IMR-90 (cell line): ENCODE measurements around the gene MTRFR. TPM values are rescaled to one million over a fixed set of nuclear protein-coding genes. Genes with fewer than 3 reads are reported as not detected.

Source experiments
- ATAC-seq: fragments of 200-7000 bp; cut with Tn5 transposase; 2 replicates; pipeline ENCODE4 v1.9.1; 2020; ENCODE audit warnings: low read depth, mild to moderate bottlenecking, moderate library complexity
- BruUV-seq: library from RNA; stranded (reverse); fragments of 400-500 nt; replicated peaks from 2 replicates; lab custom pipeline; 2021; lab: Mats Ljungman, UMichigan
- CTCF ChIA-PET: fragments of 300-600 bp; formaldehyde crosslinking; extraction: SDS; loops from one replicate; lab custom pipeline; 2021; ENCODE audit warnings: antibody characterized with exemption; lab: Yijun Ruan, JAX
- POLR2A ChIA-PET: fragments of 300-600 bp; sonication (Branson Sonifier 250); formaldehyde crosslinking; loops from one replicate; lab custom pipeline; 2022; ENCODE audit warnings: antibody characterized with exemption; ENCODE audit not compliant: unreplicated experiment; lab: Charles Lee
- DNase-seq: peaks from one replicate; pipeline ENCODE4 v3.0.0; 2013
- H2AFZ ChIP-seq: replicated peaks from 2 replicates; pipeline ENCODE3; 2013; ENCODE audit warnings: low read length, mild to moderate bottlenecking; ENCODE audit not compliant: poor library complexity
- H2AK5ac ChIP-seq: 2 replicates; pipeline ENCODE4 v1.6.1; 2013; ENCODE audit warnings: low read depth, low read length, inconsistent platforms
- H2AK9ac ChIP-seq: replicated peaks from 2 replicates; pipeline ENCODE3; 2013; ENCODE audit warnings: mild to moderate bottlenecking, low read depth, low read length, moderate library complexity; ENCODE audit not compliant: poor library complexity
- H2BK120ac ChIP-seq: 2 replicates; pipeline ENCODE4 v1.6.1; 2013; ENCODE audit warnings: low read depth, low read length, inconsistent platforms
- H2BK15ac ChIP-seq: 3 replicates; pipeline ENCODE4 v1.6.1; 2013; ENCODE audit warnings: low read depth, low read length, inconsistent platforms
- H2BK20ac ChIP-seq: 2 replicates; pipeline ENCODE4 v1.6.1; 2013; ENCODE audit warnings: low read depth, mild to moderate bottlenecking, inconsistent platforms, low read length, moderate library complexity
- H2BK5ac ChIP-seq: 2 replicates; pipeline ENCODE4 v1.6.1; 2013; ENCODE audit warnings: mild to moderate bottlenecking, low read depth, low read length, inconsistent platforms; ENCODE audit not compliant: poor library complexity, severe bottlenecking
- H3K14ac ChIP-seq: replicated peaks from 2 replicates; pipeline ENCODE4 v1.6.1; 2013; ENCODE audit warnings: low read depth, low read length, inconsistent platforms
- H3K18ac ChIP-seq: 2 replicates; pipeline ENCODE4 v1.6.1; 2013; ENCODE audit warnings: low read depth, low read length, control low read depth
- H3K23ac ChIP-seq: 2 replicates; pipeline ENCODE4 v1.6.1; 2013; ENCODE audit warnings: low read depth, low read length, inconsistent platforms
- H3K27ac ChIP-seq: 2 replicates; pipeline ENCODE4 v1.5.1; 2013; ENCODE audit warnings: mild to moderate bottlenecking, control low read depth, low read length; ENCODE audit not compliant: insufficient read depth
- H3K27me3 ChIP-seq: 2 replicates; pipeline ENCODE4 v1.6.1; 2013; ENCODE audit warnings: low read length; ENCODE audit not compliant: control insufficient read depth, insufficient read depth
- H3K36me3 ChIP-seq: 2 replicates; pipeline ENCODE4 v1.6.1; 2013; ENCODE audit warnings: low read length, mixed read lengths; ENCODE audit not compliant: control insufficient read depth, insufficient read depth
- H3K4ac ChIP-seq: 2 replicates; pipeline ENCODE4 v1.6.1; 2013; ENCODE audit warnings: low read depth, low read length, inconsistent platforms
- H3K4me1 ChIP-seq: 2 replicates; pipeline ENCODE4 v1.6.1; 2013; ENCODE audit warnings: low read length, mixed read lengths; ENCODE audit not compliant: control insufficient read depth, insufficient read depth
- H3K4me2 ChIP-seq: 2 replicates; pipeline ENCODE4 v1.6.1; 2013; ENCODE audit warnings: low read depth, mild to moderate bottlenecking, control low read depth, low read length, moderate library complexity
- H3K4me3 ChIP-seq: 2 replicates; pipeline ENCODE4 v1.5.1; 2013; ENCODE audit warnings: low read depth, mild to moderate bottlenecking, control low read depth, low read length, moderate library complexity; ENCODE audit not compliant: insufficient read depth
- H3K56ac ChIP-seq: 2 replicates; pipeline ENCODE4 v1.6.1; 2013; ENCODE audit warnings: low read length, inconsistent platforms; ENCODE audit not compliant: insufficient read depth; ENCODE audit errors: extremely low read depth
- H3K79me1 ChIP-seq, 2 experiments: 2 replicates each; pipeline ENCODE4 v1.6.1; 2013; ENCODE audit warnings: low read length in 2 of 2, inconsistent platforms in 1 of 2, low read depth in 1 of 2
- H3K9ac ChIP-seq: 2 replicates; pipeline ENCODE4 v1.6.1; 2013; ENCODE audit warnings: low read depth, low read length, control low read depth
- H3K9me1 ChIP-seq: 2 replicates; pipeline ENCODE4 v1.6.1; 2013; ENCODE audit warnings: low read length, inconsistent platforms; ENCODE audit not compliant: insufficient read depth
- H3K9me3 ChIP-seq: 2 replicates; pipeline ENCODE4 v1.6.1; 2013; ENCODE audit warnings: low read length; ENCODE audit not compliant: control insufficient read depth, insufficient read depth
- H4K20me1 ChIP-seq: 2 replicates; pipeline ENCODE4 v1.6.1; 2013; ENCODE audit warnings: low read length, inconsistent platforms; ENCODE audit not compliant: insufficient read depth
- H4K5ac ChIP-seq: 2 replicates; pipeline ENCODE4 v1.6.1; 2013; ENCODE audit warnings: mild to moderate bottlenecking, low read depth, low read length, control low read depth
- H4K8ac ChIP-seq, 2 experiments: 2 replicates each; pipeline ENCODE4 v1.6.1; 2013; ENCODE audit warnings: low read depth in 2 of 2, low read length in 2 of 2, control low read depth in 1 of 2, inconsistent platforms in 1 of 2
- H4K91ac ChIP-seq: 2 replicates; pipeline ENCODE4 v1.6.1; 2013; ENCODE audit warnings: low read depth, low read length, inconsistent platforms; ENCODE audit not compliant: insufficient read depth
- BHLHE40 ChIP-seq: fragments of 150-350 bp; IDR thresholded peaks from 2 replicates; pipeline ENCODE4 v1.6.1; 2016; ENCODE audit warnings: mild to moderate bottlenecking, low read depth, low read length
- CEBPB ChIP-seq: IDR thresholded peaks from 2 replicates; pipeline ENCODE4 v1.6.1; 2012; ENCODE audit warnings: low read depth, low read length, improper control_type of control experiment
- CHD1 ChIP-seq: IDR thresholded peaks from 2 replicates; pipeline ENCODE4 v1.6.1; 2012; ENCODE audit warnings: low read depth, low read length, improper control_type of control experiment
- ELK1 ChIP-seq: fragments of 150-350 bp; IDR thresholded peaks from 2 replicates; pipeline ENCODE4 v1.6.1; 2016; ENCODE audit warnings: low read depth, mild to moderate bottlenecking, low read length, moderate library complexity, borderline replicate concordance
- FOS ChIP-seq: fragments of 150-350 bp; IDR thresholded peaks from 2 replicates; pipeline ENCODE4 v1.6.1; 2016; ENCODE audit warnings: low read depth, low read length
- MAZ ChIP-seq: IDR thresholded peaks from 2 replicates; pipeline ENCODE4 v1.6.1; 2012; ENCODE audit warnings: low read depth, mild to moderate bottlenecking, low read length, improper control_type of control experiment, moderate library complexity, borderline replicate concordance
- MXI1 ChIP-seq: IDR thresholded peaks from 2 replicates; pipeline ENCODE4 v1.6.1; 2012; ENCODE audit warnings: low read depth, mild to moderate bottlenecking, low read length, moderate library complexity, borderline replicate concordance
- NFE2L2 ChIP-seq: fragments of 150-350 bp; IDR thresholded peaks from 2 replicates; pipeline ENCODE4 v1.6.1; 2016; ENCODE audit warnings: low read depth, mild to moderate bottlenecking, low read length
- POLR2A ChIP-seq: IDR thresholded peaks from 2 replicates; pipeline ENCODE4 v1.6.1; 2012; ENCODE audit warnings: mild to moderate bottlenecking, low read depth, low read length
- RAD21 ChIP-seq: IDR thresholded peaks from 2 replicates; pipeline ENCODE4 v1.6.1; 2012; ENCODE audit warnings: low read length, improper control_type of control experiment
- RCOR1 ChIP-seq: IDR thresholded peaks from 2 replicates; pipeline ENCODE4 v1.6.1; 2012; ENCODE audit warnings: mild to moderate bottlenecking, low read length, improper control_type of control experiment; ENCODE audit not compliant: insufficient replicate concordance
- RFX5 ChIP-seq: IDR thresholded peaks from 2 replicates; pipeline ENCODE4 v1.8.0; 2012; ENCODE audit warnings: low read depth, mild to moderate bottlenecking, low read length, moderate library complexity
- SMC3 ChIP-seq: fragments of 150-350 bp; IDR thresholded peaks from 2 replicates; pipeline ENCODE4 v1.6.1; 2016; ENCODE audit warnings: low read depth, mild to moderate bottlenecking, antibody characterized with exemption, low read length, moderate library complexity
- WGBS, 2 experiments: methylation state at CpG; one replicate each; pipeline versions ENCODE4 v1.1.5 to v1.1.7; 2013; ENCODE audit warnings: missing lambda C conversion rate in 2 of 2; ENCODE audit not compliant: insufficient read length in 1 of 2; ENCODE audit errors: extremely low coverage in 2 of 2; 5-methylcytosine and 5-hydroxymethylcytosine counted together
- dilution Hi-C: fragments of 300-500 bp; cut with HindIII; formaldehyde crosslinking; loops from one replicate; pipeline ENCODE4 v1.14.3; 2018; ENCODE audit warnings: low sequenced_read_pairs; ENCODE audit not compliant: unreplicated experiment
- in situ Hi-C: fragments of 300-500 bp; cut with MboI; formaldehyde crosslinking; loops from 3 replicates; pipeline ENCODE4 v1.14.3; 2019; ENCODE audit warnings: low sequenced_read_pairs, inconsistent platforms, mixed read lengths
- intact Hi-C: fragments of 100-400 bp; cut with micrococcal nuclease; formaldehyde crosslinking; loops from 2 replicates; pipeline ENCODE4 v1.10.0; 2022
- polyA plus RNA-seq, 3 experiments: library from polyadenylated mRNA; depleted of rRNA; stranded (reverse); fragments of >200 nt; gene quantifications; 2 replicates each; pipeline ENCODE4 v1.2.3, GENCODE V29; 2012; ENCODE audit warnings: low replicate concordance in 1 of 3
- total RNA-seq: library from RNA; depleted of rRNA; stranded (reverse); fragments of >200 nt; gene quantifications from 2 replicates; pipeline ENCODE4 v1.2.3, GENCODE V29; 2012
- TF ChIP-seq, protein P1 (sequence below): conservative IDR thresholded peaks from 2 replicates; pipeline ENCODE4 v1.5.1; 2012; ENCODE audit warnings: mild to moderate bottlenecking, low read depth, low read length, improper control_type of control experiment
- TF ChIP-seq, protein P2 (sequence below): fragments of 150-350 bp; IDR thresholded peaks from 2 replicates; pipeline ENCODE4 v1.6.1; 2017; ENCODE audit warnings: mild to moderate bottlenecking, antibody characterized with exemption, low read length, low read depth

MTRFR gene
- total and polyA plus RNA-seq, 2 of the 4 experiments (the other 2 are of a cell fraction): 8.6 to 10.2 TPM

GRCh38 chr12:123268850-123269249, 35.6 kb downstream of the MTRFR start:
- DNase-seq: no peak

More at GRCh38 chr12:123268850-123269249, 35.6 kb downstream of the MTRFR start:
- H2AK9ac ChIP-seq: peak overlapping the region; percentile 98
- intact Hi-C loops (no loop called here), in situ Hi-C loops (no loop called here), dilution Hi-C loops (no loop called here)
- peaks cover 9 to 53% of the 10 kb centered on the region in 2 experiments; a peak in 2 of 4 replicates for H3K79me1 ChIP-seq
- peak overlapping the region; percentile 87 for H4K91ac ChIP-seq
- peak overlapping the region; percentile 76 for H4K5ac ChIP-seq
- peak overlapping the region; percentile 76 for H3K23ac ChIP-seq
- ChIA-PET CTCF (interaction anchor here (0.5 kb wide), 1 partner anchor 318 kb away, joined by 4 read pairs; no protein-coding TSS in a partner anchor), POLR2A (interaction anchor here (0.7 kb wide), 1 partner anchor 12 kb away, joined by 10 read pairs; no protein-coding TSS in a partner anchor)
- peaks cover 18% of the 10 kb centered on the region for H3K9me1 ChIP-seq
- H3K4me1 ChIP-seq: peaks cover 17% of the 10 kb centered on the region
- peak overlapping the region; percentile 36; the same call in 1 of the 2 replicates for H3K18ac ChIP-seq
- 100% methylated on average over 7 of the region's 13 CpGs; no CpG with 5 or more reads in 1 of the 2 experiments for WGBS, 2 experiments
- H4K8ac ChIP-seq: peak overlapping the region; percentile 91 to 97
- H3K9ac ChIP-seq: peak overlapping the region; percentile 71
- no peak overlapping the region; the same call in 1 of the 2 replicates for H2BK20ac ChIP-seq
- peak overlapping the region; percentile 91 for H3K14ac ChIP-seq
- peak overlapping the region; percentile 74; the same call in 1 of the 2 replicates for H3K4me3 ChIP-seq
- H4K20me1 ChIP-seq: peaks cover 50% of the 10 kb centered on the region
- peak overlapping the region; percentile 75 for H2BK5ac ChIP-seq
- H2AFZ ChIP-seq: peak overlapping the region; percentile 86
- BruUV-seq: no TSS peak
- H2BK120ac ChIP-seq: peak overlapping the region; percentile 53; the same call in 1 of the 2 replicates
- no peak for ATAC-seq
- peak overlapping the region; percentile 96 for H3K4ac ChIP-seq
- H3K36me3 ChIP-seq: peaks cover 28% of the 10 kb centered on the region
- H3K27ac ChIP-seq: peak overlapping the region; percentile 84
- no peaks in the 10 kb centered on the region for H3K27me3 ChIP-seq
- H3K9me3 ChIP-seq: no peaks in the 10 kb centered on the region
- TF ChIP-seq SMC3 (no peak), NFE2L2 (no peak), MAZ (no peak), FOS (no peak), POLR2A (no peak), BHLHE40 (no peak), RAD21 (no peak), RCOR1 (no peak), MXI1 (no peak), RFX5 (no peak), CEBPB (no peak), CHD1 (no peak), ELK1 (no peak)
- TF ChIP-seq, protein P1, sequence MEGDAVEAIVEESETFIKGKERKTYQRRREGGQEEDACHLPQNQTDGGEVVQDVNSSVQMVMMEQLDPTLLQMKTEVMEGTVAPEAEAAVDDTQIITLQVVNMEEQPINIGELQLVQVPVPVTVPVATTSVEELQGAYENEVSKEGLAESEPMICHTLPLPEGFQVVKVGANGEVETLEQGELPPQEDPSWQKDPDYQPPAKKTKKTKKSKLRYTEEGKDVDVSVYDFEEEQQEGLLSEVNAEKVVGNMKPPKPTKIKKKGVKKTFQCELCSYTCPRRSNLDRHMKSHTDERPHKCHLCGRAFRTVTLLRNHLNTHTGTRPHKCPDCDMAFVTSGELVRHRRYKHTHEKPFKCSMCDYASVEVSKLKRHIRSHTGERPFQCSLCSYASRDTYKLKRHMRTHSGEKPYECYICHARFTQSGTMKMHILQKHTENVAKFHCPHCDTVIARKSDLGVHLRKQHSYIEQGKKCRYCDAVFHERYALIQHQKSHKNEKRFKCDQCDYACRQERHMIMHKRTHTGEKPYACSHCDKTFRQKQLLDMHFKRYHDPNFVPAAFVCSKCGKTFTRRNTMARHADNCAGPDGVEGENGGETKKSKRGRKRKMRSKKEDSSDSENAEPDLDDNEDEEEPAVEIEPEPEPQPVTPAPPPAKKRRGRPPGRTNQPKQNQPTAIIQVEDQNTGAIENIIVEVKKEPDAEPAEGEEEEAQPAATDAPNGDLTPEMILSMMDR: no peak
- TF ChIP-seq, protein P2, sequence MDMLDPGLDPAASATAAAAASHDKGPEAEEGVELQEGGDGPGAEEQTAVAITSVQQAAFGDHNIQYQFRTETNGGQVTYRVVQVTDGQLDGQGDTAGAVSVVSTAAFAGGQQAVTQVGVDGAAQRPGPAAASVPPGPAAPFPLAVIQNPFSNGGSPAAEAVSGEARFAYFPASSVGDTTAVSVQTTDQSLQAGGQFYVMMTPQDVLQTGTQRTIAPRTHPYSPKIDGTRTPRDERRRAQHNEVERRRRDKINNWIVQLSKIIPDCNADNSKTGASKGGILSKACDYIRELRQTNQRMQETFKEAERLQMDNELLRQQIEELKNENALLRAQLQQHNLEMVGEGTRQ: no peak
- 0 out of 3 replicates have a peak overlapping the region, but pooled peaks have one; percentile 54 for H2BK15ac ChIP-seq
- peak overlapping the region; percentile 94 for H2AK5ac ChIP-seq
- H3K56ac ChIP-seq: peak overlapping the region; percentile 38; the same call in 1 of the 2 replicates
- H3K4me2 ChIP-seq: peak overlapping the region; percentile 69; the same call in 1 of the 2 replicates
